ENCODE measurements around the gene NSG1. TPM values are rescaled to one million over a fixed set of nuclear protein-coding genes. Genes with fewer than 3 reads are reported as not detected.

Gene NSG1
- polyA plus RNA-seq, 2 of the 4 experiments (the other 2 are of a cell fraction), result 0.26 to 0.34 TPM

DNA sequence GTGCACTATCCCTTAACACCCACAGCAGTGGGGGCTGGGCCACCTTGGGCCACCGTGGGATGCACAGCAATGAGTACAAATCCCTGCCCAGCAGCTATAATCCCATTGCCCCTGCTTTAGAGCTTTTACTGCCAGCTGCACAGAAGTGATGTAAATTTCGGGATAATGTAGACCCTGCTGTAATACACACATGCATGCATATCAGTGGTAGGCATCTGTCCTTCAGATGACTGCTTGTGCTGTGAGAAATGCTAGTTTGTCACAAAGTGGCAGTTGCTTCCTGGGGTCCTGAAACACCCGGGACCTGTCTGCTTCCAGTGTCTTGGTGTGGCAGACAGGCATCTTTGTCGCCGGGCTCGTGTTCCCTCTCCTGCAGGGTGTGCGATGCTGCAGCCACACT is 14.1 kb downstream of the NSG1 start (continued):
- no peak for TF ChIP-seq POLR2A (IDR thresholded peaks at IDR 0.05; ENCODE audit: low read length)
- no peak for TF ChIP-seq PHF8 (IDR thresholded peaks at IDR 0.05; ENCODE audit: borderline replicate concordance, low read depth)
- no peak for TF ChIP-seq EP300 (IDR thresholded peaks at IDR 0.05)
- TF ChIP-seq, protein P1, sequence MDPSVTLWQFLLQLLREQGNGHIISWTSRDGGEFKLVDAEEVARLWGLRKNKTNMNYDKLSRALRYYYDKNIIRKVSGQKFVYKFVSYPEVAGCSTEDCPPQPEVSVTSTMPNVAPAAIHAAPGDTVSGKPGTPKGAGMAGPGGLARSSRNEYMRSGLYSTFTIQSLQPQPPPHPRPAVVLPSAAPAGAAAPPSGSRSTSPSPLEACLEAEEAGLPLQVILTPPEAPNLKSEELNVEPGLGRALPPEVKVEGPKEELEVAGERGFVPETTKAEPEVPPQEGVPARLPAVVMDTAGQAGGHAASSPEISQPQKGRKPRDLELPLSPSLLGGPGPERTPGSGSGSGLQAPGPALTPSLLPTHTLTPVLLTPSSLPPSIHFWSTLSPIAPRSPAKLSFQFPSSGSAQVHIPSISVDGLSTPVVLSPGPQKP (IDR thresholded peaks at IDR 0.05; ENCODE audit: low read depth, low read length), result no peak
- no peak for TF ChIP-seq TFCP2L1 (CRISPR knock-in tag; IDR thresholded peaks at IDR 0.05)

DNA sequence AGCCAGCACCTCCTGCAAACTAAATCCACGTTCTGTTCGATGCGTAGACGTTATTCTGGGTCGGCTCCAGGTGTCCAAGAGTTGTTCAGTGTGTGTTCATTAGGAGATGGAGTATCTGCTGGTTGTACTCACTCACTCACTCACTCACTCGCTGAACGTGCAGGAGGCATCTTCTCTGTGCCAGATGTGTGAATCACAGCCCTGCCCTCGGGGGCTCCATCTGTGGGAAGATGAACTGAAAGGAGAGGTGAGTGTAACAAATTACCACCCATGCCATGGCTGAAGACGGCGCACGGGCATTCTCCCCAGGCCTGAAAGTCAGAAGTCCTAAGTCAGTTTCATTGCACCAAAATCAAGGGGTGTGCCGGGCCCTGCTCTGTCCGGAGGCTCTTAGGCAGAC is 16.1 kb downstream of the NSG1 start:
- WGBS (ENCODE audit: missing lambda C conversion rate), result 60% methylated on average over 13 of the region's 13 CpGs
- FAIRE-seq, result no peak
- peak in 1 of 2 experiments; percentile 34; a peak in 2 of 6 replicates for ATAC-seq

DNA sequence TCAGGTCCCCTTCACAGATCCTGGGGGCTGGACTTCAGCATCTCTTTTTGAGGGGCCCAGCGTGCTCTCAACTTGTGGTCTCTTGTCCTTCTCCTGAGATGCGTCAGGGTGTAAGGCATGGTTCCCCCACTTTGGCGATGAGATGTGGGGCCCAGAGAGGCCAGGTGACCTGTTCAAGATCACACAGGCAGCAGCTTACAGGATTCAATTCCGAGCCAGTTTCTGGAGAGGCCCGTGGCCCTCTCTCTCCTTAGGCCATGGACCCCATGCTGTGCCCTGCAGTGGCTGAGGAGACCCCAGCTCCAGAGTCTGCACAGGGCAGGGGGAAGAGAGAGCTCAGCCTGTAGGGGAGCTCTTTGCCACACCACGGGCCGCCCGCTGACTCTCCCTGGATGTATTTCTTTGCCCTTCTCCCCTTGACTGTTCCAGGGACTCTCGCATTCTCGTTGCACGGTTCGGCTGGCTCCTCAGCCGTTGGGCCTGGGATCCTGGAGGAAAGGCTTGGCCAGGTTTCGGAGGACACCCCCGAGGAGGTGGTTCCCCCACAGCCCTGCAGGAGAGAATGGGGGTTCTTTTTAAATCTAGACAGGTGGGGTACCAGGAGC is 18.6 kb downstream of the NSG1 start:
- CTCF ChIA-PET, result no interaction called here
- no peaks in the 10 kb centered on the region for H3K9me3 ChIP-seq
- WGBS (ENCODE audit: missing lambda C conversion rate), result 64% methylated on average over 13 of the region's 15 CpGs
- DNase-seq (ENCODE audit: low read depth in 1 of 2, low spot score in 1 of 2), result no peak
- no peak for FAIRE-seq
- no peak for TF ChIP-seq POLR2A (IDR thresholded peaks at IDR 0.05; ENCODE audit: low read length)
- TF ChIP-seq FOXS1 (CRISPR knock-in tag; IDR thresholded peaks at IDR 0.05), result no peak
- no peak for TF ChIP-seq ESRRA (IDR thresholded peaks at IDR 0.05; ENCODE audit: borderline replicate concordance, low read length)
- TF ChIP-seq, protein P2, sequence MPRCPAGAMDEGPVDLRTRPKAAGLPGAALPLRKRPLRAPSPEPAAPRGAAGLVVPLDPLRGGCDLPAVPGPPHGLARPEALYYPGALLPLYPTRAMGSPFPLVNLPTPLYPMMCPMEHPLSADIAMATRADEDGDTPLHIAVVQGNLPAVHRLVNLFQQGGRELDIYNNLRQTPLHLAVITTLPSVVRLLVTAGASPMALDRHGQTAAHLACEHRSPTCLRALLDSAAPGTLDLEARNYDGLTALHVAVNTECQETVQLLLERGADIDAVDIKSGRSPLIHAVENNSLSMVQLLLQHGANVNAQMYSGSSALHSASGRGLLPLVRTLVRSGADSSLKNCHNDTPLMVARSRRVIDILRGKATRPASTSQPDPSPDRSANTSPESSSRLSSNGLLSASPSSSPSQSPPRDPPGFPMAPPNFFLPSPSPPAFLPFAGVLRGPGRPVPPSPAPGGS (IDR thresholded peaks at IDR 0.05), result no peak
- TF ChIP-seq, protein P3, sequence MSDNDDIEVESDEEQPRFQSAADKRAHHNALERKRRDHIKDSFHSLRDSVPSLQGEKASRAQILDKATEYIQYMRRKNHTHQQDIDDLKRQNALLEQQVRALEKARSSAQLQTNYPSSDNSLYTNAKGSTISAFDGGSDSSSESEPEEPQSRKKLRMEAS (IDR thresholded peaks at IDR 0.05), result no peak
- ATAC-seq, result no peak
- no peak overlapping the region for H3K4me3 ChIP-seq
- no peaks in the 10 kb centered on the region for H3K4me1 ChIP-seq
- POLR2A ChIA-PET, result no interaction called here
- H3K4me2 ChIP-seq, result no peak overlapping the region
- no peak overlapping the region for H3K27ac ChIP-seq

More for the DNA sequence above, 16.1 kb downstream of the NSG1 start:
- no peak for DNase-seq (ENCODE audit: low read depth in 1 of 2, low spot score in 1 of 2)
- H3K27ac ChIP-seq, result no peak overlapping the region
- H3K4me3 ChIP-seq, result no peak overlapping the region
- TF ChIP-seq HOXA7 (CRISPR knock-in tag; IDR thresholded peaks at IDR 0.05) (no peak), HOXB5 (CRISPR knock-in tag; IDR thresholded peaks at IDR 0.05) (no peak), ZFP36 (IDR thresholded peaks at IDR 0.05; ENCODE audit: borderline replicate concordance, partially characterized antibody) (no peak), EP300 (IDR thresholded peaks at IDR 0.05) (no peak), POLR2A (IDR thresholded peaks at IDR 0.05; ENCODE audit: low read length) (no peak), NFE2L2 (conservative IDR thresholded peaks at IDR 0.05; ENCODE audit: low read length) (no peak), HOXB13 (CRISPR knock-in tag; IDR thresholded peaks at IDR 0.05; ENCODE audit: low read depth) (no peak), FOSL2 (IDR thresholded peaks at IDR 0.05) (no peak), FOSL2 (CRISPR knock-in tag; IDR thresholded peaks at IDR 0.05) (no peak), EHMT2 (IDR thresholded peaks at IDR 0.05; ENCODE audit: low read depth) (no peak), PHF8 (IDR thresholded peaks at IDR 0.05; ENCODE audit: borderline replicate concordance, low read depth) (no peak), POLR2AphosphoS2 (conservative IDR thresholded peaks at IDR 0.05; ENCODE audit: low read length) (no peak), CEBPB (IDR thresholded peaks at IDR 0.05) (no peak)
- TF ChIP-seq, protein P4, sequence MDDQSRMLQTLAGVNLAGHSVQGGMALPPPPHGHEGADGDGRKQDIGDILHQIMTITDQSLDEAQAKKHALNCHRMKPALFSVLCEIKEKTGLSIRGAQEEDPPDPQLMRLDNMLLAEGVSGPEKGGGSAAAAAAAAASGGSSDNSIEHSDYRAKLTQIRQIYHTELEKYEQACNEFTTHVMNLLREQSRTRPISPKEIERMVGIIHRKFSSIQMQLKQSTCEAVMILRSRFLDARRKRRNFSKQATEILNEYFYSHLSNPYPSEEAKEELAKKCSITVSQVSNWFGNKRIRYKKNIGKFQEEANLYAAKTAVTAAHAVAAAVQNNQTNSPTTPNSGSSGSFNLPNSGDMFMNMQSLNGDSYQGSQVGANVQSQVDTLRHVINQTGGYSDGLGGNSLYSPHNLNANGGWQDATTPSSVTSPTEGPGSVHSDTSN (IDR thresholded peaks at IDR 0.05), result no peak
- TF ChIP-seq, protein P1 (IDR thresholded peaks at IDR 0.05; ENCODE audit: low read depth, low read length), result no peak
- TF ChIP-seq, protein P3 (IDR thresholded peaks at IDR 0.05), result no peak
- TF ChIP-seq, protein P5, sequence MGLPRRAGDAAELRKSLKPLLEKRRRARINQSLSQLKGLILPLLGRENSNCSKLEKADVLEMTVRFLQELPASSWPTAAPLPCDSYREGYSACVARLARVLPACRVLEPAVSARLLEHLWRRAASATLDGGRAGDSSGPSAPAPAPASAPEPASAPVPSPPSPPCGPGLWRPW (IDR thresholded peaks at IDR 0.05), result no peak
- POLR2A ChIA-PET, result no interaction called here
- 0 out of 3 replicates have a peak, but pooled peaks cover 6% of the 10 kb centered on the region for H3K9me3 ChIP-seq
- CTCF ChIA-PET, result no interaction called here
- H3K4me1 ChIP-seq, result no peaks in the 10 kb centered on the region
- no peak overlapping the region for H3K4me2 ChIP-seq
